Measurements from ENCODE around the gene ZBTB44. TPM values are rescaled to one million over a fixed set of nuclear protein-coding genes. Genes with fewer than 3 reads are reported as not detected.
"Not testable (repeated sequence)": the region's sequence is repeated elsewhere in the genome, so short reads cannot be mapped to it uniquely, and the experiment has no call there.

Gene ZBTB44
- total RNA-seq, 2 experiments from 2014 or later: 37.6 to 42.9 TPM

- ChIA-PET CTCF (no interaction called here), POLR2A (no interaction called here)
Measured at GRCh38 chr11:130260080-130260627, 54.6 kb downstream of the ZBTB44 start.

DNA sequence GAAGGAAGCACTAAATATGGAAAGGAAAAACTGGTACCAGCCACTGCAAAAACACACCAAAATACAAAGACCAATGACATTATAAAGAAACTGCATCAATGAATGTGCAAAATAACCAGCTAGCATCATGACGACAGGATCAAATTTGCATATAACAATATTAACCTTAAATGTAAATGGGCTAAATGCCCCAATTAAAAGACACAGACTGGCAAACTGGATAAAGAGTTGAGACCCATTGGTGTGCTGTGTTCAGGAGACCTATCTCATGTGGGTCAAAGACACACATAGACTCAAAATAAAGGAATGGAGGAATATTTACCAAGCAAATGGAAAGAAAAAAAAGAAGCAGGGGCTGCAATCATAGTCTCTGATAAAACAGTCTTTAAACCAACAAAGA is 63.0 kb downstream of the ZBTB44 start:
- CTCF ChIA-PET, POLR2A ChIA-PET: not testable (repeated sequence)

DNA sequence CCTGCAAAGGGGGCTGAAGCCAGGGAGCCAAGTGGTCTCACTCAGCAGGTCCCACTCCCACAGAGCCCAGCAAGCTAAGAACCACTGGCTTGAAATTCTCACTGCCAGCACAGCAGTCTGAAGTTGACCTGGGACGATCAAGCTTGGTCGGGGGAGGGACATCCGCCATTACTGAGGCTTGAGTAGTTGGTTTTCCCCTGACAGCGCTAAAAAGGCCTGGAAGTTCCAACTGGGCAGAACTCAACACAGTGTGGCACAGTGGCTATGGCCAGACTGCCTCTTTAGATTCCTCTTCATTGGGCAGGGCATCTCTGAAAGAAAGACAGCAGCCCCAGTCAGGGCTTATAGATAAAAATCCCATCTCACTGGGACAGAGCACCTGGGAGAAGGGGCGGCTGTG is 64.8 kb downstream of the ZBTB44 start:
- POLR2A ChIA-PET, CTCF ChIA-PET: not testable (repeated sequence)

- ChIA-PET POLR2A (no interaction called here), CTCF (interaction anchor here (0.6 kb wide), 1 partner anchor 138 kb away, joined by 3 read pairs; no protein-coding TSS in a partner anchor)
Measured at GRCh38 chr11:130249371-130249770, 65.3 kb downstream of the ZBTB44 start.

GRCh38 chr11:130247319-130247718 is 67.4 kb downstream of the ZBTB44 start:
- CTCF ChIA-PET: no interaction called here
- POLR2A ChIA-PET: no interaction called here

- CTCF ChIA-PET: no interaction called here
- POLR2A ChIA-PET: no interaction called here
Measured at GRCh38 chr11:130246738-130247137, 68.0 kb downstream of the ZBTB44 start.

- POLR2A ChIA-PET: no interaction called here
- CTCF ChIA-PET: no interaction called here
Measured at GRCh38 chr11:130246270-130246669, 68.4 kb downstream of the ZBTB44 start.

GRCh38 chr11:130245375-130245774 is 69.3 kb downstream of the ZBTB44 start:
- CTCF ChIA-PET: interaction anchor here (0.6 kb wide), 1 partner anchor 179 kb away, joined by 3 read pairs; no protein-coding TSS in a partner anchor

GRCh38 chr11:130244848-130245247 is 69.9 kb downstream of the ZBTB44 start:
- ChIA-PET CTCF (interaction anchor here (0.6 kb wide), 1 partner anchor 178 kb away, joined by 3 read pairs; no protein-coding TSS in a partner anchor), POLR2A (no interaction called here)

More at GRCh38 chr11:130245375-130245774, 69.3 kb downstream of the ZBTB44 start:
- POLR2A ChIA-PET: not testable (repeated sequence)

DNA sequence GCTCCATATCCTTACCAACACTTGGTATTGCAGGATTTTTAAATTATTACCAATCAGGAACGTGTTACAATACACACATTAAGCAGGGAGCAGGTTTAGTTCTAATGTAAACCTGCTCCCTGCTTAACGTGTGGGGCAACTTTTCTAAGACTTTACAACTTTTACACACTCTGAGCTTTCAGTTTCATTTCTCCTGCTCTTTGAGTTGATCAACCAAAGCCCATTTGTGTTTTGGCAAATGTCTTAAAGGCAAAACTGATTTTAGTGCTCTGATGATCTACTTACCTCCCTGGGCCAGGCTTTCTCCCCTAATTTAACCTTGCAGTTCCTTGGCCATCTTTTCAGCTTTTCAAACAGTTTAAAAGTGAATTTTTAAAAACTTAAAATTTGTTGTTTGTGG is 70.9 kb downstream of the ZBTB44 start:
- POLR2A ChIA-PET: no interaction called here
- CTCF ChIA-PET: interaction anchor here (0.6 kb wide), 1 partner anchor 11 kb away, joined by 3 read pairs; no protein-coding TSS in a partner anchor

DNA sequence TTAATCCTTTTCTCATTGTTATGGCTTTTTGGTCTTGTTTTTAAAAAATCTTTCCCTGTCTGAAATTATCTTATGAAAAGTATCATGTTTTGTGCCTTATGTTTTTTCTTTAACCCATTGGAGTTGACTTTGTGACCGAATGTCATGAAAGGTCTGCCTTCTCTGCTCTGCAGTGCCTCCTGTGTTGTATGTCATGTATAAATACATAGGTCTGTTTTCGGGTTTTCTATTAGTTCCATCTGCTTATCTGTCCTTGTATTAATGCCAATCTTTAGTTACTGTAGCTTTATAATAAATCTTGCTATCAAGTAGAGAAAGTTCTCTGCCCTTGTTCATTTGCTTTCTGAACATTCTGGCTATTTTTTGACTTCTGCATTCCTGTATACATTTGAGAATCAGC is 73.0 kb downstream of the ZBTB44 start:
- CTCF ChIA-PET: no interaction called here
- POLR2A ChIA-PET: no interaction called here

DNA sequence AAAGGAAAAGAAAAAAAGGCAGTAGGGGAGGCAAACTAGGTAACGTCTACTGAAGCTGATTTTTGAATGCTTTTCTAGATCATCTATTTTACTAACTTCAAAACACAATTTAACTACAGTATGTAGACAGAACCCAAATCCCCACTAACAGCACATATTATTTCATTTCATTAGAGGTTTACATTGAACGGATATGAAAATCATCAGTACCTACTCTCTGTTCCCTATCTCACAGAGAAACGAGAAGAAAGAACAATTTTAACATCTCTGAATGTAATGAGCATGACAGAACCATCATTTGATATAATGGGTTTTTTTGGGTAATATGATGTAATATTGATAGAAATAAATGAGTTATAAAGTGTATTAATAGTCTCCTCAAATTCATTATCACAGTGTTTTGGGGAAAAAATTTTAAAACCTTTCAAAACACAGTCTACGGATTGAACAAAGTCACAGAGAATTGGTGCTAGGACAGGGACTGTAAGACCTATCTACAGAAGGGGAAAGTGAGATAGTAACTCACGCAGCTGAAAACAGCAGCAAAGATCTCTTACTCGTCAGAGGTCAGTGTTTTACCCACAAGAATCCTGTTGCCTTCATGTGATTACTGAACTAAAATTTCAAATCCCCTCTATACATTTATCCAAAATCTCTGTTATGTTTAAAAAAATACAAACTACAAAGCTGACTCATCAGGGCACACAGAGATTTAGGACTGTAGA is 77.3 kb downstream of the ZBTB44 start:
- CTCF ChIA-PET: no interaction called here

GRCh38 chr11:130234315-130234714 is 80.4 kb downstream of the ZBTB44 start:
- ChIA-PET POLR2A (no interaction called here), CTCF (no interaction called here)

More for the DNA sequence above, 77.3 kb downstream of the ZBTB44 start:
- POLR2A ChIA-PET: no interaction called here

DNA sequence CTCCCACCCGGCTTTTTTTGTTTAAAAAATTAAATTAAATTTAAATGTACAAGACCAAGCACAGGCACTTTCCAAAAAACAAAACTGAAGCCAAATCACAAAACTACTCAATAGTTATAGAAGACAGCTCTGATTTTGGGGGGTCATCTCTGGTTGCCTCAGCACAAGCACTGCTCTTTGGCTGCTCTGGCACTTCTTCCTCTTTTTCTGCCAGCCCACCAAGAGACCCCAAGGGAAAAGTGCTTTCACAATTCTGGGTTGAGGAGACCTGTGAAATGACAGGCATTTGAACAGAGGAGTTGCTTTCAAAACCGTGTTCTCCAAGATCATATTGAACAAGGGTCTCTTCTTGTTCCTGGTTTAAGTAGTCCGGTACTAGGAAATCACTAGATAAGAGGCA is 80.8 kb downstream of the ZBTB44 start:
- CTCF ChIA-PET, POLR2A ChIA-PET: not testable (repeated sequence)

DNA sequence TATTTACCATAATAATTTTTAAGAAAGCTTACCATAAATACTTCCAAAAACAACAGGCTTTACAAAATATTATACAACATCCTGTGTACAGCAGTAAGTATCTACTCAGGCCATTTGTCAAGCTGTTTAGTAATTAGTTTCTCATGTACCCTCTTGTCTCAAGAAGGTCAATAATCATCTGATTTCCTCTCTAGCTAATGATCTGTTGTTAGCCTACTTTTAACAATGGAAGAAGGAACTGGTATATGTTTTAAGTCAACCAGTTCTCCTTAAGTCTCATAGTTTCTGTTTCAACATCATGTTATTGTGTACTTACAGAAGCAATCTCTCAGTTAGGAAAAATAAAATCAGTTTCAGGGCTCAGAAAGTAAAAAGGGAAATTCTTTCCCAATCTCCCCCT is 81.2 kb downstream of the ZBTB44 start:
- CTCF ChIA-PET, POLR2A ChIA-PET: not testable (repeated sequence)

- CTCF ChIA-PET: no interaction called here
- POLR2A ChIA-PET: no interaction called here
Measured at GRCh38 chr11:130227373-130227772, 87.3 kb downstream of the ZBTB44 start.

DNA sequence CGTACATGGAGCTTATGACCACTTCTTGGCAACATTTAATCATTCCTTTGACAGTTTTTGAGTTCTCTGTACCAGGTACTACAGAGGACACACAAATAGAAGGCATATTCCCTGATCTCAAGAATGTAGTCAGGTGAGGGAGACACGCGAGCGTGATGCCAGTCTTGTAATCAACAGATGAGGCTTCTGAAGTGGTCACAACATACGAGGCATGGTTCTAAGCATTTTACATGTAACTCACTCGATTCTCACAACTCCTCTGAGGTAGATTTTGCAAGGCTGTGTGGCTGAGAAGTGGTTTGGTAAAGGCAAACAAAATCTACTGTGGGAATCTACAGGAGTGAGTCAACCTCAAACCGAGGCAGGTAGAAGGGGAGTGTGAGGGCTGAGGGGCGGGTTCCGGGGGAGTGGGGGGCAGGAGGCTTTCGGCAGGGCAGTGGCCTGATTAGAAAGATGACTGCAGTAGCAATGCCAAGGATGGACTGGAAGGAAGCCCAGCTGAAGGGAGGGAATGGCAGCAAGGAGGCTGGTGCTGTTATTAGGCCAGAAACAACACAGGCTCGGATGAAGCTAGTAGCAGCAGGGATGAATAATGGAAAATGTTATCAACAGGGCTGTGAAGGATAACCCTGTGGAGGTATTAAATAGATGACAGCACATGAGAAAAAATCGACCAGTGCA is 91.3 kb downstream of the ZBTB44 start:
- ChIA-PET CTCF (interaction anchor here (3.4 kb wide), 1 partner anchor 11 kb away, joined by 13 read pairs; no protein-coding TSS in a partner anchor), POLR2A (no interaction called here)

GRCh38 chr11:130220311-130221035 is 94.2 kb downstream of the ZBTB44 start:
- POLR2A ChIA-PET: no interaction called here
- CTCF ChIA-PET: interaction anchor here (3.4 kb wide), 1 partner anchor 8 kb away, joined by 13 read pairs; no protein-coding TSS in a partner anchor

DNA sequence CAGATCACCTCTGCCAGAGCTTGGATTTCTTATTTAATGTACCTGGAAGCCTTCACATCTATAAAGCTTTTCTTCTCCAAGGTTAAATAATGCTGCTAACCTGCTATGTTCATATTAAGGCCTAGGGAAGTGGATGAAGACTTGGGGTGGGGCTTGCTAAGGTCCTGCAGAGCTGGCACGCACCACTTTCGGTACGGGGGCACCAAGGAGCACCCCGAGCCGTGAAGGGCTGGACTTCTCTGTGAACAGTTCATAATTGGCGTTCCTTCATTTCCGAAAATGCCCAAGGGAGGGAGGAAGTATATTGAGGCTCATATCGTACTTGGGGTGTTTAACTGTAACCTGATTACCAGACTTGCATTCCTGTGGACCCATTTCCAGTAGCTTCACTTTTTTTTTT is 95.6 kb downstream of the ZBTB44 start:
- POLR2A ChIA-PET: no interaction called here
- CTCF ChIA-PET: no interaction called here

DNA sequence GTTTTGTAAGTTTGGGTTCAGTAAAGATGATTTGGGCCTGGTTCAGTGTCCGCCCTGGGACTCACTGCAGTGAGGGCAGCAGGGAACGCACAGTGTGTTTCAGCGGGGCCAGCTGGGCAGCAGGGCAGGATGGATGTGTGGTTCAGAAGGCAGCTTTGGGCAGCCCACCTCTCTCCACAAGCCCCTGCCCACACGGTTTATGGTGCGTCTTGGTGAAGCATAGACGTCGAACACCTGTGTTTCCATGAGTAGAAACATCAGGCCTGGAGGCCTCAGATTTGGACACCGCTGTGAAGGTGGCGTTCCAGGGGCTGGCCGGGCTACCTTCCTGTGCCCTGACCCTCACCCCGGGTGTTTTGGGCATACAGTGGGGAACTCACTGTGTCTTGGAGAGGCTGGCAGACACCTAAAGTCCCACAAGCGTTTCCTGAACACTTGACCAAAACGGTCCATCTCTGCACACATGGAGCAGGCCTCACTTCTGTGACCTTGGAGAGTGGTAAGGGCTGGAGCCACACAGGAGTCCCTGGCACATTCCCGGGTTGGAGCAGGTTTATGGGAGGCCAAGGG is 96.1 kb downstream of the ZBTB44 start:
- POLR2A ChIA-PET: no interaction called here
- CTCF ChIA-PET: no interaction called here

Measured in activated CD8-positive, alpha-beta memory T cell treated with anti-CD3 and anti-CD28 coated beads for 36 hours (primary cell).